ENCODE measurements around the gene ASCC1. TPM values are rescaled to one million over a fixed set of nuclear protein-coding genes. Genes with fewer than 3 reads are reported as not detected.
A peak's percentile ranks its signal among the peaks of the same experiment; 100 is the strongest.

Gene ASCC1
- total and polyA plus RNA-seq, 2 donors (not counting 1 experiment from before 2014, with no cell fraction given), result 17.9 to 28.1 TPM

- H3K4me3 ChIP-seq (ENCODE audit: control extremely low read depth in 1 of 5, extremely low read depth in 1 of 5, insufficient read depth in 1 of 5, low read depth in 2 of 5, low read length in 4 of 5), result no peak overlapping the region
- H3K9me3 Mint-ChIP-seq (ENCODE audit: insufficient read depth), result no peaks in the 10 kb centered on the region
- no peak overlapping the region for H3K9ac ChIP-seq (ENCODE audit: low read length)
- H3K27ac Mint-ChIP-seq, result peak overlapping the region; percentile 71
- H3K27ac ChIP-seq (ENCODE audit: low read length in 2 of 2), result no peak overlapping the region
- ATAC-seq (ENCODE audit: low read depth), result no peak
- H4K20me1 ChIP-seq (ENCODE audit: control insufficient read depth, insufficient read depth, low read length, poor library complexity, severe bottlenecking), result peaks cover 5% of the 10 kb centered on the region
- ChIA-PET CTCF (interaction anchor here (1.1 kb wide), 1 partner anchor 253 kb away, joined by 4 read pairs; no protein-coding TSS in a partner anchor), POLR2A (interaction anchor here (1.9 kb wide), 1 partner anchor 35 kb away, joined by 13 read pairs; no protein-coding TSS in a partner anchor)
- intact Hi-C loops (cut with micrococcal nuclease), result no loop called here
- DNase-seq, result no peak
- no peaks in the 10 kb centered on the region for H3K27me3 Mint-ChIP-seq
- H2AFZ ChIP-seq (ENCODE audit: insufficient read depth, low read depth, low read length, poor library complexity, severe bottlenecking), result no peak overlapping the region
- H3K4me1 ChIP-seq (ENCODE audit: control insufficient read depth in 2 of 2, insufficient read depth in 2 of 2, low read length in 2 of 2), result peaks cover 39 to 66% of the 10 kb centered on the region in 2 donors
- H3K27me3 ChIP-seq (replicated peaks in 1 of 4; ENCODE audit: control extremely low read depth in 1 of 4, control insufficient read depth in 3 of 4, insufficient read depth in 4 of 4, low read length in 3 of 4), result no peaks in the 10 kb centered on the region
- peaks cover 79% of the 10 kb centered on the region for H3K4me1 Mint-ChIP-seq
- H3K79me2 ChIP-seq (ENCODE audit: control insufficient read depth, insufficient read depth, low read length), result peaks cover 79% of the 10 kb centered on the region
- H3K36me3 ChIP-seq (replicated peaks in 1 of 2; ENCODE audit: control extremely low read depth in 1 of 2, control insufficient read depth in 1 of 2, extremely low read depth in 1 of 2, insufficient read depth in 2 of 2, low read length in 1 of 2), result peaks cover 0 to 30% of the 10 kb centered on the region in 2 experiments
- TF ChIP-seq, protein P1, sequence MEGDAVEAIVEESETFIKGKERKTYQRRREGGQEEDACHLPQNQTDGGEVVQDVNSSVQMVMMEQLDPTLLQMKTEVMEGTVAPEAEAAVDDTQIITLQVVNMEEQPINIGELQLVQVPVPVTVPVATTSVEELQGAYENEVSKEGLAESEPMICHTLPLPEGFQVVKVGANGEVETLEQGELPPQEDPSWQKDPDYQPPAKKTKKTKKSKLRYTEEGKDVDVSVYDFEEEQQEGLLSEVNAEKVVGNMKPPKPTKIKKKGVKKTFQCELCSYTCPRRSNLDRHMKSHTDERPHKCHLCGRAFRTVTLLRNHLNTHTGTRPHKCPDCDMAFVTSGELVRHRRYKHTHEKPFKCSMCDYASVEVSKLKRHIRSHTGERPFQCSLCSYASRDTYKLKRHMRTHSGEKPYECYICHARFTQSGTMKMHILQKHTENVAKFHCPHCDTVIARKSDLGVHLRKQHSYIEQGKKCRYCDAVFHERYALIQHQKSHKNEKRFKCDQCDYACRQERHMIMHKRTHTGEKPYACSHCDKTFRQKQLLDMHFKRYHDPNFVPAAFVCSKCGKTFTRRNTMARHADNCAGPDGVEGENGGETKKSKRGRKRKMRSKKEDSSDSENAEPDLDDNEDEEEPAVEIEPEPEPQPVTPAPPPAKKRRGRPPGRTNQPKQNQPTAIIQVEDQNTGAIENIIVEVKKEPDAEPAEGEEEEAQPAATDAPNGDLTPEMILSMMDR (IDR thresholded peaks at IDR 0.05), result no peak
- no peak for TF ChIP-seq EZH2 (IDR thresholded peaks at IDR 0.05; ENCODE audit: borderline replicate concordance, insufficient read depth, low read depth, low read length, poor library complexity, severe bottlenecking)
- H3K4me3 Mint-ChIP-seq, result no peak overlapping the region
- no peak overlapping the region for H3K4me2 ChIP-seq (replicated peaks; ENCODE audit: low read depth, low read length, poor library complexity, severe bottlenecking)
- 93% methylated on average over 11 of the region's 16 CpGs for WGBS (ENCODE audit: insufficient coverage)
- no peaks in the 10 kb centered on the region for H3K9me3 ChIP-seq (ENCODE audit: control extremely low read depth in 1 of 3, control insufficient read depth in 2 of 3, insufficient read depth in 1 of 3, low read length in 2 of 3)
These were observed 132.2 kb downstream of the ASCC1 start for GRCh38 chr10:72083790-72084459.
